GM23338 (cell line): ENCODE data around the gene SPSB4. TPM values are rescaled to one million over a fixed set of nuclear protein-coding genes. Genes with fewer than 3 reads are reported as not detected.

Experiments used
- ATAC-seq: fragments of 200-7000 bp; cut with Tn5 transposase; 3 replicates; pipeline ENCODE4 v1.9.1; 2020
- DNase-seq: peaks from one replicate; pipeline ENCODE4 v3.0.0-alpha.2; 2015; ENCODE audit warnings: low spot score
- H2AFZ ChIP-seq: fragments of 200-600 bp; sonication (generic); 2 replicates; pipeline ENCODE4 v1.8.0; 2016; ENCODE audit warnings: antibody characterized with exemption, mild to moderate bottlenecking, moderate library complexity
- H3F3A ChIP-seq: fragments of 200-600 bp; sonication (generic); replicated peaks from 2 replicates; pipeline ENCODE4 v1.8.0; 2017; ENCODE audit warnings: antibody characterized with exemption, mixed run types, low read depth
- H3K27ac ChIP-seq: fragments of 200-600 bp; sonication (generic); 2 replicates; pipeline ENCODE4 v1.6.1; 2016; ENCODE audit warnings: low read depth
- H3K27me3 ChIP-seq: fragments of 200-600 bp; sonication (generic); 2 replicates; pipeline ENCODE4 v1.8.0; 2016; ENCODE audit warnings: mild to moderate bottlenecking, mixed run types, moderate library complexity; ENCODE audit not compliant: insufficient read depth
- H3K36me3 ChIP-seq: fragments of 200-600 bp; sonication (generic); 2 replicates; pipeline ENCODE4 v1.8.0; 2016; ENCODE audit warnings: mild to moderate bottlenecking; ENCODE audit not compliant: insufficient read depth
- H3K4me1 ChIP-seq: fragments of 200-600 bp; sonication (generic); 2 replicates; pipeline ENCODE4 v1.8.0; 2016; ENCODE audit warnings: mild to moderate bottlenecking, moderate library complexity; ENCODE audit not compliant: insufficient read depth
- H3K4me2 ChIP-seq: fragments of 200-600 bp; sonication (generic); 2 replicates; pipeline ENCODE4 v1.7.1; 2017; ENCODE audit warnings: mixed run types
- H3K4me3 ChIP-seq: fragments of 200-600 bp; sonication (generic); 2 replicates; pipeline ENCODE4 v1.6.1; 2016; ENCODE audit warnings: mixed run types
- H3K79me2 ChIP-seq: fragments of 200-600 bp; sonication (generic); replicated peaks from 2 replicates; pipeline ENCODE4 v1.8.0; 2017; ENCODE audit warnings: mild to moderate bottlenecking; ENCODE audit not compliant: insufficient read depth
- H3K9me2 ChIP-seq: fragments of 200-600 bp; sonication (generic); 2 replicates; pipeline ENCODE4 v1.8.0; 2017; ENCODE audit not compliant: insufficient read depth
- H4K20me1 ChIP-seq: fragments of 200-600 bp; sonication (generic); replicated peaks from 2 replicates; pipeline ENCODE4 v1.8.0; 2017; ENCODE audit warnings: mild to moderate bottlenecking; ENCODE audit not compliant: insufficient read depth
- H3K27ac Mint-ChIP-seq: 2 replicates; pipeline ENCODE4 v1.8.0; 2020; ENCODE audit warnings: inconsistent platforms, mild to moderate bottlenecking, moderate library complexity, mixed read lengths
- H3K27me3 Mint-ChIP-seq: 3 replicates; pipeline ENCODE4 v1.8.0; 2022; ENCODE audit warnings: low read depth, mild to moderate bottlenecking, moderate library complexity, mixed read lengths, inconsistent platforms; ENCODE audit not compliant: insufficient read depth, poor library complexity
- H3K36me3 Mint-ChIP-seq: 3 replicates; pipeline ENCODE4 v1.8.0; 2021; ENCODE audit warnings: low read depth, mild to moderate bottlenecking, inconsistent platforms, moderate library complexity, mixed read lengths
- H3K4me1 Mint-ChIP-seq: 3 replicates; pipeline ENCODE4 v1.8.0; 2020; ENCODE audit warnings: mild to moderate bottlenecking, inconsistent platforms, mixed read lengths
- H3K4me3 Mint-ChIP-seq: 3 replicates; pipeline ENCODE4 v1.8.0; 2021; ENCODE audit warnings: moderate library complexity, mild to moderate bottlenecking, inconsistent platforms, mixed read lengths
- H3K9me3 Mint-ChIP-seq: 3 replicates; pipeline ENCODE4 v1.8.0; 2020; ENCODE audit warnings: moderate library complexity, mild to moderate bottlenecking, inconsistent platforms, mixed read lengths
- CREB1 ChIP-seq: fragments of 250-450 bp; sonication (Bioruptor Pico); IDR thresholded peaks from 2 replicates; pipeline ENCODE4 v1.5.0; 2020; ENCODE audit warnings: low read depth, mild to moderate bottlenecking, moderate library complexity
- EZH2 ChIP-seq: fragments of 200-600 bp; sonication (generic); IDR thresholded peaks from one replicate; pipeline ENCODE4 v1.8.0; 2017; ENCODE audit warnings: antibody characterized with exemption, mild to moderate bottlenecking, low read depth; ENCODE audit not compliant: unreplicated experiment
- JUNB ChIP-seq: IDR thresholded peaks from one replicate; pipeline ENCODE4 v1.6.1; 2016; ENCODE audit warnings: antibody characterized with exemption; ENCODE audit not compliant: unreplicated experiment
- NANOG ChIP-seq: IDR thresholded peaks from 2 replicates; pipeline ENCODE4 v1.6.1; 2016; ENCODE audit warnings: antibody characterized with exemption, borderline replicate concordance
- POLR2AphosphoS5 ChIP-seq: IDR thresholded peaks from 2 replicates; pipeline ENCODE4 v1.6.1; 2016; ENCODE audit warnings: antibody characterized with exemption, low read depth
- STAT1 ChIP-seq: IDR thresholded peaks from one replicate; pipeline ENCODE4 v1.6.1; 2016; ENCODE audit warnings: antibody characterized with exemption; ENCODE audit not compliant: unreplicated experiment
- ZNF114 ChIP-seq: fragments of 250-450 bp; sonication (Bioruptor Pico); IDR thresholded peaks from 2 replicates; pipeline ENCODE4 v1.5.0; 2020; ENCODE audit warnings: mild to moderate bottlenecking, moderate library complexity
- ZNF331 ChIP-seq: fragments of 250-450 bp; sonication (Bioruptor Pico); IDR thresholded peaks from 2 replicates; pipeline ENCODE4 v1.5.0; 2020; ENCODE audit warnings: low read depth, mild to moderate bottlenecking, moderate library complexity
- polyA plus RNA-seq: library from polyadenylated mRNA; unstranded; fragments of >200 nt; fragmentation: Nextera tagmentation; extraction: Ambion mirVana; gene quantifications from 2 replicates; pipeline ENCODE4 v1.2.1, GENCODE V29; 2016
- total RNA-seq: library from RNA; depleted of rRNA; stranded (reverse); fragments of >200 nt; shearing (Covaris generic); gene quantifications from 2 replicates; pipeline ENCODE4 v1.2.3, GENCODE V29; 2014
- TF ChIP-seq, protein P1 (sequence below), 2 experiments: fragments of 200-600 bp in 1 of 2; sonication (generic) in 1 of 2; conservative IDR thresholded peaks; 2 replicates each; pipeline versions ENCODE4 v1.5.1 to v1.6.1; 2016 to 2017; ENCODE audit warnings: antibody characterized with exemption in 2 of 2, low read depth in 2 of 2, mild to moderate bottlenecking in 2 of 2, moderate library complexity in 1 of 2
- TF ChIP-seq, protein P2 (sequence below): IDR thresholded peaks from 2 replicates; pipeline ENCODE4 v1.6.1; 2016; ENCODE audit warnings: antibody characterized with exemption
- TF ChIP-seq, protein P3 (sequence below): IDR thresholded peaks from one replicate; pipeline ENCODE4 v1.6.1; 2018; ENCODE audit warnings: antibody characterized with exemption; ENCODE audit not compliant: unreplicated experiment

Gene SPSB4
- total and polyA plus RNA-seq, 2 experiments from 2014 or later: 6.7 to 25.9 TPM

DNA sequence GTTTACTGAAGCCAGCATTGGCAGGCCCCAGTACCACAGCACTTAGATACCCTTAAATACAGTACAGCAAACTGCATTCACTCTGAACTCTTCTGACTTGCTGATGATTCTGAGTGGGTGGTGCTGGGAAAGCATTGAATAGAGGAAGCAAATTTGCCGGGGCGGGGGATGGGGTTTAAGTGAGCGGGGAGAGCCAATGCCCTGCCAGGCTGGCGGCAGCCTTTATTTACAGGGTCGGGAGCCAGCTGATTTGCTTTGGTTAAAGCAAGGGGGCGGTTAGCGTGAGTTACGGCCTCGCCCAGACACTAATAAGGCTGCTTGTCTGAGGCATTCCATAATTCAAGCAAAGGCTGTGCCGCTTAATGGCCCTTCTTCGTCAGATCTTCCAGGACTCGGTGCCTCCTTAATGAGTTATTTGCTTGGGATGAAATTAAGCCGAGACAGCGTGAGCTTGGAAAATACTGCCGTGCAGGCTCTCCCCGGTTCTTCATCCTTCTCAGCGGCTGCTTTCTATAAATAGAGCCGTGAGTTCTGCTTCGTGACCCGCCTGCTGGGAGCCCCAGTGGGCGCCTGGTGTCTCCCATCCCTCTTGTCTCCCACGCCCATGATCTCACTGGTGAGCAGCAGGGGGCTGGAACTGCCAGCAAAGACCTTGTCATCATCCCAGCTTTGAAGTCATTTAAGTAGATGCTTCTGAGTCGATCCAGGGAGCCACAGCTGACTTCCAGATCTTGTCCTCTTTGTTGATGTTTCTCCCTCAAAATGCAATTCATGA lies 25.8 kb downstream of the SPSB4 start:
- H3K27ac ChIP-seq: peak overlapping the region; percentile 79; the same call in 1 of the 2 replicates
- no peaks in the 10 kb centered on the region for H3K9me2 ChIP-seq
- Mint-ChIP-seq H3K9me3 (no peaks in the 10 kb centered on the region; the same call in 2 of the 3 replicates), H3K36me3 (peaks cover 4% of the 10 kb centered on the region), H3K27me3 (peaks cover 24% of the 10 kb centered on the region), H3K4me3 (peak overlapping the region; percentile 38; the same call in 1 of the 3 replicates), H3K27ac (peak overlapping the region; percentile 79), H3K4me1 (peaks cover 86% of the 10 kb centered on the region)
- no peaks in the 10 kb centered on the region for H3K27me3 ChIP-seq
- H3K4me2 ChIP-seq: peak overlapping the region; percentile 64; the same call in 1 of the 2 replicates
- peaks cover 15% of the 10 kb centered on the region for H3K79me2 ChIP-seq
- H2AFZ ChIP-seq: no peak overlapping the region; the same call in 1 of the 2 replicates
- 0 out of 2 replicates have a peak overlapping the region, but pooled peaks have one; percentile 35 for H3K4me3 ChIP-seq
- no peaks in the 10 kb centered on the region for H3K36me3 ChIP-seq
- TF ChIP-seq STAT1 (no peak), EZH2 (no peak)
- peaks cover 3% of the 10 kb centered on the region; the same call in 1 of the 2 replicates for H3F3A ChIP-seq
- no peaks in the 10 kb centered on the region for H4K20me1 ChIP-seq
- ATAC-seq: peak; percentile 21
- H3K4me1 ChIP-seq: peaks cover 81% of the 10 kb centered on the region
- DNase-seq: peak; percentile 65

DNA sequence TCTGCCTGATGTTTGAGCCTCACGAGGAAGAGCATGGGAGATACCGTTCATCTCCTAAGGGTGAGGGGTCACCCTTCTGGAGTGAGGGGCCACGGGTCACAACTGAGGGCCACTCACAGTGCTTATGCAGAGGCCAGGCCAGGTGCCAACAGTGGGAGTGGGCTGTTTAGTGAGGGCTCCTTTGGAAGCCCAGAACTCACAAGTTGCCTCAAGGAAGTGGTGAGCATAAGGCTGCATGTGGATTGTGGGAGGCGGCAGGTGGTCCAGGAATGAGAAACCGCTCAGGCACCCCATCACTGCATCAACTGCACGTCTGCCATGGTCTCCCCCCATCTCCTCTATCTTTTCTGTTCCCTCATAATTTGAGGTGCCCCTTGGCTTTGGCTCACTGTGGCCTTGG lies 26.5 kb downstream of the SPSB4 start:
- Histone ChIP-seq H3K4me2 (peak overlapping the region; percentile 64; the same call in 1 of the 2 replicates), H3K9me2 (no peaks in the 10 kb centered on the region), H4K20me1 (no peaks in the 10 kb centered on the region), H3K36me3 (no peaks in the 10 kb centered on the region), H3F3A (0 out of 2 replicates have a peak, but pooled peaks cover 2% of the 10 kb centered on the region), H3K79me2 (peaks cover 15% of the 10 kb centered on the region), H3K4me1 (peaks cover 78% of the 10 kb centered on the region), H3K4me3 (no peak overlapping the region), H3K27ac (0 out of 2 replicates have a peak overlapping the region, but pooled peaks have one; percentile 79), H3K27me3 (no peaks in the 10 kb centered on the region), H2AFZ (no peak overlapping the region)
- no peak for ATAC-seq
- H3K36me3 Mint-ChIP-seq: peaks cover 4% of the 10 kb centered on the region
- H3K4me1 Mint-ChIP-seq: peaks cover 86% of the 10 kb centered on the region
- DNase-seq: no peak
- H3K27ac Mint-ChIP-seq: no peak overlapping the region
- no peaks in the 10 kb centered on the region; the same call in 2 of the 3 replicates for H3K9me3 Mint-ChIP-seq
- H3K4me3 Mint-ChIP-seq: peak overlapping the region; percentile 38; the same call in 1 of the 3 replicates
- H3K27me3 Mint-ChIP-seq: peaks cover 19% of the 10 kb centered on the region
- TF ChIP-seq JUNB: no peak
- TF ChIP-seq, protein P1, sequence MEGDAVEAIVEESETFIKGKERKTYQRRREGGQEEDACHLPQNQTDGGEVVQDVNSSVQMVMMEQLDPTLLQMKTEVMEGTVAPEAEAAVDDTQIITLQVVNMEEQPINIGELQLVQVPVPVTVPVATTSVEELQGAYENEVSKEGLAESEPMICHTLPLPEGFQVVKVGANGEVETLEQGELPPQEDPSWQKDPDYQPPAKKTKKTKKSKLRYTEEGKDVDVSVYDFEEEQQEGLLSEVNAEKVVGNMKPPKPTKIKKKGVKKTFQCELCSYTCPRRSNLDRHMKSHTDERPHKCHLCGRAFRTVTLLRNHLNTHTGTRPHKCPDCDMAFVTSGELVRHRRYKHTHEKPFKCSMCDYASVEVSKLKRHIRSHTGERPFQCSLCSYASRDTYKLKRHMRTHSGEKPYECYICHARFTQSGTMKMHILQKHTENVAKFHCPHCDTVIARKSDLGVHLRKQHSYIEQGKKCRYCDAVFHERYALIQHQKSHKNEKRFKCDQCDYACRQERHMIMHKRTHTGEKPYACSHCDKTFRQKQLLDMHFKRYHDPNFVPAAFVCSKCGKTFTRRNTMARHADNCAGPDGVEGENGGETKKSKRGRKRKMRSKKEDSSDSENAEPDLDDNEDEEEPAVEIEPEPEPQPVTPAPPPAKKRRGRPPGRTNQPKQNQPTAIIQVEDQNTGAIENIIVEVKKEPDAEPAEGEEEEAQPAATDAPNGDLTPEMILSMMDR (conservative IDR thresholded peaks at IDR 0.05; ENCODE audit: low read depth in 2 of 2): no peak
- TF ChIP-seq POLR2AphosphoS5: no peak
- no peak for TF ChIP-seq NANOG
- TF ChIP-seq STAT1: no peak
- no peak for TF ChIP-seq CREB1 (CRISPR knock-in tag)
- TF ChIP-seq, protein P2, sequence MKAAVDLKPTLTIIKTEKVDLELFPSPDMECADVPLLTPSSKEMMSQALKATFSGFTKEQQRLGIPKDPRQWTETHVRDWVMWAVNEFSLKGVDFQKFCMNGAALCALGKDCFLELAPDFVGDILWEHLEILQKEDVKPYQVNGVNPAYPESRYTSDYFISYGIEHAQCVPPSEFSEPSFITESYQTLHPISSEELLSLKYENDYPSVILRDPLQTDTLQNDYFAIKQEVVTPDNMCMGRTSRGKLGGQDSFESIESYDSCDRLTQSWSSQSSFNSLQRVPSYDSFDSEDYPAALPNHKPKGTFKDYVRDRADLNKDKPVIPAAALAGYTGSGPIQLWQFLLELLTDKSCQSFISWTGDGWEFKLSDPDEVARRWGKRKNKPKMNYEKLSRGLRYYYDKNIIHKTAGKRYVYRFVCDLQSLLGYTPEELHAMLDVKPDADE: no peak
- TF ChIP-seq ZNF114 (CRISPR knock-in tag): no peak
- no peak for TF ChIP-seq EZH2
- TF ChIP-seq ZNF331: no peak
- TF ChIP-seq, protein P3, sequence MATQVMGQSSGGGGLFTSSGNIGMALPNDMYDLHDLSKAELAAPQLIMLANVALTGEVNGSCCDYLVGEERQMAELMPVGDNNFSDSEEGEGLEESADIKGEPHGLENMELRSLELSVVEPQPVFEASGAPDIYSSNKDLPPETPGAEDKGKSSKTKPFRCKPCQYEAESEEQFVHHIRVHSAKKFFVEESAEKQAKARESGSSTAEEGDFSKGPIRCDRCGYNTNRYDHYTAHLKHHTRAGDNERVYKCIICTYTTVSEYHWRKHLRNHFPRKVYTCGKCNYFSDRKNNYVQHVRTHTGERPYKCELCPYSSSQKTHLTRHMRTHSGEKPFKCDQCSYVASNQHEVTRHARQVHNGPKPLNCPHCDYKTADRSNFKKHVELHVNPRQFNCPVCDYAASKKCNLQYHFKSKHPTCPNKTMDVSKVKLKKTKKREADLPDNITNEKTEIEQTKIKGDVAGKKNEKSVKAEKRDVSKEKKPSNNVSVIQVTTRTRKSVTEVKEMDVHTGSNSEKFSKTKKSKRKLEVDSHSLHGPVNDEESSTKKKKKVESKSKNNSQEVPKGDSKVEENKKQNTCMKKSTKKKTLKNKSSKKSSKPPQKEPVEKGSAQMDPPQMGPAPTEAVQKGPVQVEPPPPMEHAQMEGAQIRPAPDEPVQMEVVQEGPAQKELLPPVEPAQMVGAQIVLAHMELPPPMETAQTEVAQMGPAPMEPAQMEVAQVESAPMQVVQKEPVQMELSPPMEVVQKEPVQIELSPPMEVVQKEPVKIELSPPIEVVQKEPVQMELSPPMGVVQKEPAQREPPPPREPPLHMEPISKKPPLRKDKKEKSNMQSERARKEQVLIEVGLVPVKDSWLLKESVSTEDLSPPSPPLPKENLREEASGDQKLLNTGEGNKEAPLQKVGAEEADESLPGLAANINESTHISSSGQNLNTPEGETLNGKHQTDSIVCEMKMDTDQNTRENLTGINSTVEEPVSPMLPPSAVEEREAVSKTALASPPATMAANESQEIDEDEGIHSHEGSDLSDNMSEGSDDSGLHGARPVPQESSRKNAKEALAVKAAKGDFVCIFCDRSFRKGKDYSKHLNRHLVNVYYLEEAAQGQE: no peak
